OCI-LY7 (cell line): ENCODE results near the gene TMEM14A.

Experiments
- EZH2phosphoT487 ChIP-seq: fragments of 200-600 bp; sonication (generic); IDR thresholded peaks from 2 replicates; pipeline ENCODE4 v1.6.1; 2018; ENCODE audit warnings: low read depth, borderline replicate concordance, mild to moderate bottlenecking, mixed run types, antibody characterized with exemption, low read length, moderate library complexity, mixed read lengths
- TF ChIP-seq, protein P1 (sequence below): fragments of 200-600 bp; sonication (generic); conservative IDR thresholded peaks from 2 replicates; pipeline ENCODE4 v1.5.1; 2014; ENCODE audit warnings: mild to moderate bottlenecking, antibody characterized with exemption, low read length, moderate library complexity, mixed read lengths

DNA sequence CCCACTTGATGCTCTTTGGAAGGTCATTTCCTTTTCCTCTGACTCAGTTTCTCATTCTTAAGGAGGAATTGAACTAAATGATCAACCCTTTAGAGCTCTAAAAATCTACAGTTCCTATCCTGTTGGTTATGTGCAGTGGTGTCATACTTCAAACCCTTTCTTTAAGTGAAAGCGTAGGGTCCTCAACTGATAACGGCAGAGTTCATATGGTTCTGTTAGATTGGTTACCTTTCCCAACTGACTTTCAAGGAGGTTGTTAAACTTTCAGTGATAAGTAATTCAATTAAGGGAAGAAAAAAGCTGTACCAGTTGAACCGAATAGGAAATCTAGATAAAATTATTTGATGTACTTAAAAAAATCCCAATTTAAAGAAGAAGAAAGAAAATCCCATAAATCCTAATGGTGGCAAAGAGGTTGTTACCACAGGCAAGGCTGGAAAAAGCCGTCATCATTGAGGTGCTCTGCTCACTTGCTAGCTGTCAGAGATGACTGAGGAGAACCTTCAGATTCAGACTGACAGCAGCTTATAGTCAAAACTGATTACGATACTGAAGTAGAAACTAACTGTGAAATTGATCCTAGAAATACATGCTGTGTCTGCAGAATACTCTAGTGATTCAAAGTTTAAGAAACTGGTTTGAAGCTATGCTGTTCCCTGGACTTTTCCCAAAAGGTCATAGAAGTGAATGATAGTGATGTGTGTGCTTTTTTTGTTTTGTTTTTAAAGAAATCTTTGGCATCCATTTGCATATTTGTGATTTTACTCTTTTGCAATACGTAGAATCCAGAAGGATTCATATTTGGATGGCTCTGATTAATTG is 16.2 kb downstream of the TMEM14A start:
- TF ChIP-seq, protein P1, sequence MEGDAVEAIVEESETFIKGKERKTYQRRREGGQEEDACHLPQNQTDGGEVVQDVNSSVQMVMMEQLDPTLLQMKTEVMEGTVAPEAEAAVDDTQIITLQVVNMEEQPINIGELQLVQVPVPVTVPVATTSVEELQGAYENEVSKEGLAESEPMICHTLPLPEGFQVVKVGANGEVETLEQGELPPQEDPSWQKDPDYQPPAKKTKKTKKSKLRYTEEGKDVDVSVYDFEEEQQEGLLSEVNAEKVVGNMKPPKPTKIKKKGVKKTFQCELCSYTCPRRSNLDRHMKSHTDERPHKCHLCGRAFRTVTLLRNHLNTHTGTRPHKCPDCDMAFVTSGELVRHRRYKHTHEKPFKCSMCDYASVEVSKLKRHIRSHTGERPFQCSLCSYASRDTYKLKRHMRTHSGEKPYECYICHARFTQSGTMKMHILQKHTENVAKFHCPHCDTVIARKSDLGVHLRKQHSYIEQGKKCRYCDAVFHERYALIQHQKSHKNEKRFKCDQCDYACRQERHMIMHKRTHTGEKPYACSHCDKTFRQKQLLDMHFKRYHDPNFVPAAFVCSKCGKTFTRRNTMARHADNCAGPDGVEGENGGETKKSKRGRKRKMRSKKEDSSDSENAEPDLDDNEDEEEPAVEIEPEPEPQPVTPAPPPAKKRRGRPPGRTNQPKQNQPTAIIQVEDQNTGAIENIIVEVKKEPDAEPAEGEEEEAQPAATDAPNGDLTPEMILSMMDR = no peak
- TF ChIP-seq EZH2phosphoT487 = no peak
